ENCODE results near the gene HPS5.

- TF ChIP-seq, protein P1, sequence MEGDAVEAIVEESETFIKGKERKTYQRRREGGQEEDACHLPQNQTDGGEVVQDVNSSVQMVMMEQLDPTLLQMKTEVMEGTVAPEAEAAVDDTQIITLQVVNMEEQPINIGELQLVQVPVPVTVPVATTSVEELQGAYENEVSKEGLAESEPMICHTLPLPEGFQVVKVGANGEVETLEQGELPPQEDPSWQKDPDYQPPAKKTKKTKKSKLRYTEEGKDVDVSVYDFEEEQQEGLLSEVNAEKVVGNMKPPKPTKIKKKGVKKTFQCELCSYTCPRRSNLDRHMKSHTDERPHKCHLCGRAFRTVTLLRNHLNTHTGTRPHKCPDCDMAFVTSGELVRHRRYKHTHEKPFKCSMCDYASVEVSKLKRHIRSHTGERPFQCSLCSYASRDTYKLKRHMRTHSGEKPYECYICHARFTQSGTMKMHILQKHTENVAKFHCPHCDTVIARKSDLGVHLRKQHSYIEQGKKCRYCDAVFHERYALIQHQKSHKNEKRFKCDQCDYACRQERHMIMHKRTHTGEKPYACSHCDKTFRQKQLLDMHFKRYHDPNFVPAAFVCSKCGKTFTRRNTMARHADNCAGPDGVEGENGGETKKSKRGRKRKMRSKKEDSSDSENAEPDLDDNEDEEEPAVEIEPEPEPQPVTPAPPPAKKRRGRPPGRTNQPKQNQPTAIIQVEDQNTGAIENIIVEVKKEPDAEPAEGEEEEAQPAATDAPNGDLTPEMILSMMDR (IDR thresholded peaks at IDR 0.05) = no peak
- TF ChIP-seq POLR2A (IDR thresholded peaks at IDR 0.05) = no peak
Measured at GRCh38 chr11:18314784-18315523, 7.0 kb downstream of the HPS5 start.
